GM21619 (cell line): ENCODE measurements around the gene ARHGAP24.
A peak's percentile ranks its signal among the peaks of the same experiment; 100 is the strongest.
"Not testable (repeated sequence)": the region's sequence is repeated elsewhere in the genome, so short reads cannot be mapped to it uniquely, and the experiment has no call there.

Source experiments
- ATAC-seq: cut with Tn5 transposase; IDR thresholded peaks from one replicate; pipeline ENCODE4 v1.9.1; 2021; ENCODE audit not compliant: unreplicated experiment

ARHGAP24 gene

DNA sequence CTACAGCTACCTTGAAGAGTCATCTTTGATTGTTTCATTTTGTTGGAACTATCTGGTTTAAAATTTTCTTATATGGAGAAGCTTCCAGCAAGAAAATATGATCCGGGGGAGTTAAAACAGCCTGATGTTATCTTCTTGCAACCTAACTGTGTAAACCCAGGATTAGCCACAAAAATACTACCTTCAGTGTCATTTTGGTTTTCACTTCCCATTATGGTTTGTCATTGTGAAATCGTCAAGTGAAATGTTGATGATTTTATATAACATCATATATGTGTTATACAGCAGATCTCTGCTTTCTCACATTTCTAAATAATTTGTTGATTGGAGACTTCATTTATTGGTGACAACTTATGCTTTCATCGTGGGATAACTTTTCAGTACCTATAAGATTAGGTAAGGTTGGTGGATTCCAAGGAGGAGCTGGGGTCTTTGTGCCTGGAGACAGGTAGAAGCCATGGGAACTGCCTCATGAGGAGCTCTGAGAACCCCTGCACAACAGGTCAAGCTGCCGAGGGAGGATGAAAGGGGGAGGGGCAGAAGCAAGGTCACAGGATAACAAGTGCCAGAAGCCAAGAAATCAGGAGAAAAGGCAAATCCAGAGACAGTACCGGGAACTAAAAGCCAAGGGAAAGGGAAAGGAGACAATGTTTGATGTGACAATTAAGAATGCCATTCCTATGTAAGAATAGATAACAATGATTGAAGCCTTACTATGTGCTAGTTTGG, 7.2 kb downstream of the ARHGAP24 start:
- no peak for ATAC-seq

DNA sequence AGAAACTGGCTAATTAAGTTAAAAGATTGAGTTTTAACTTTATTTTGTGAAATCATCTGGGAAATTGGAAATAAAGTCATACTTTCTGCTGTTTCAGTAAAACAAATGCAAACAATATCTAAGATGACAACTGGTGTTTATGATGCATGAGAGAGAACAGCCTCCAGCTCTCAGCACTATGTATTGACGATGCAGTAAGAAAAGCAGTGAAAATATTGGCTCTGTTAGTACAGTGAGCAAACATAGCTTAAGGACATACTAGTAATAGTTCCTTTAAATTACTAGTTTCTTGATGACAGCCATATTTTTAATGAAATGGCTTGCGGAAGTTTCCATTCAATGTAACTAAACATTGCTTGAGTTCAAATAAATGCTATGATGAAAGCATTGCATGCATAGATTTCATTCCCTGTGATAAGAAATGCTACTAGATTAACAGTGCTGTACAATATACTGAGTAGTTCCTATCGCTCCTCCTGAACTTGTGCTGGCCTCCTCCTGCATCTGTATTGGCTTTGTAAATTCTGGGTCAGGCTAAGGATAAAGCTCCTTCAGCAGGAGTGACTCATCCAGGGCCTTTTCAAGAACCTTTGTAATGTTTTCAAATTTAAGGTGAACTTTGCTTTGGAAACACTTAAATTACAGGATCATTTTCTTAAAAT, 11.6 kb downstream of the ARHGAP24 start:
- ATAC-seq = no peak

DNA sequence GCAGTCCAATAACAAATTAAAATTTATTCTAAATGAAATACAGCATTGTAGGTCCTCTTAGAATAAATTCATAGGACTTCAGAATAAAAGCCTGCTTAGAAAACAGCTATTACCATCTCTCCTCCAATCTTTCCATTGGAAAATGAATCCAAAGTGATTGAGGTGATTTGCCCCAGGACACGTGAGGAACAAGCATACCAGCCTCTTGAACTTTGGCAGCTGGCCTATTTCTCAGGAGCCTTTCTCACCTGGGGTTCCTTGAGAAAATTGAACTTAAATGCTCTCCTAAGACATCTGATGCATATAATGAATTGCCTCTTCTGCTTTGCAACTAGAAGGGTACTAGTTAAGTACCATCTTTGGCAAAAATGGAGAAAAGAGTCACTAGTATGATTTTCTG, 13.5 kb downstream of the ARHGAP24 start:
- no peak for ATAC-seq

DNA sequence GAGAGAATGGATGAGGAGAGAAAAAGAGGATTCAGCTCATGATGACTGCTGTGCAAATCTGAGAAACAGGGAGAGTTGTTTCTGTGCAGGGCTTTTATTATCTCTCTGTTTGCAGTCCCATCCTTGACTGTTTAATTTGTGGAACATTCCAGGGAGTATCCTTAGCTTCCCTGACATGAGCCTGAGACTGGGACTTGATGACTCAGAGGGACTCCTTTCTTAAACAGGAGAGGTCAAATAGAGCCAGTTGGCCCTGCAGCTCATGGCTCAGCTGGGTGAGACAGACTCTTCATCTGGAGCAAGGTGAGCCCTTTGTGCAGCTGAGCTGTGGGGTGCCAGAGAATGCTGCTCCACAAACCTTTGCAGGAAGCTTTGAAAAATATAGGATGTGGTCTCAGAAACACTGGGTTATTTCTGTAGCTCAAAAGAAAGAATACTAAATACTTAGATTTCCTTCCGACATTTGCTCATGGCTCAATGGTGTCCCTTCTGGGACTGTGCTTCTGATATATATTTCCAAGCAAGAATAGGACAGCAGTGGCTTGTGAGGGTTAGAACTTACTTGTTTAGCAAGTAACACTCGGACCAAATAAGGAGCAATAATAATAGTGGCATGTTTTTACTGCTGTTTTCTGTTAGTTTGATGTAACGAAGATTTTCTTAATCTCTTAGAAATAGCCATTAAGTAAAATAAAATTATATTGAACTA, 14.5 kb downstream of the ARHGAP24 start:
- ATAC-seq = no peak

DNA sequence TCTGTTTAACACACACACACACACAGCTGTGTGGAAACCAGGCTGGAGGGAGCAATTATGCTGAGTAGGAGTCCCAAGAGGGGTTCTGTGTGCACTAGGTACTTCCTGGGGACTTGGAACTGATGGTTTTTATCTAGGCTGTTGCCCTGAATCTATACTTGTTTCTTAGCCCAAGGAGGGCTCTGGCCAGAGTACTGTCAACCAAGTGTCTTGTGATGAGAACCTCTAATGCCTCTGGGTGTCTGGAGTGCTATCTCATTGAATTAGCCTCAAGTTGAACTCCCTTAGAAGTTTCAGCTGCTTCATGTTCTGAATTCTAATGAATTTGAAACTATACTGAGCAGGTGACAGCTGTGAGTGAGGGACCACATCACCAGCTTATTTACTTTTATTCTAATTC, 16.6 kb downstream of the ARHGAP24 start:
- no peak for ATAC-seq

DNA sequence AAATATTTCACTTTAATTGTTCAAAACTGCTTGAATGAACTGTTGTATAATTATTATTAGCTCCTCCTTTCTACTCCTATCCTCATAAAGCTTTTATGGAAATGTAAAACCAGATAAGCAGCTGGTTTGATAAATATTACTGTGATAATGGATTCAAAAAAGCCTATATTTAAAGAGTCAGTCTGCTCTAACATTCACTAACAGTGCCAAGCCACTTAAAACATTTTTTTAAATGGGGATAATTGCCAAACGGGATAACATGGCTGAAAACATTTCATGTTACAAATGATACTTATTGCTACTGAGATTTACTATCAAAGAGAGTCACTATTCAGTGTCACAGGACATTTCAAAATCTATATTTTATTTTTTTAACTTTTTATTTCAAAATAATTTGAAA, 17.4 kb downstream of the ARHGAP24 start:
- no peak for ATAC-seq

DNA sequence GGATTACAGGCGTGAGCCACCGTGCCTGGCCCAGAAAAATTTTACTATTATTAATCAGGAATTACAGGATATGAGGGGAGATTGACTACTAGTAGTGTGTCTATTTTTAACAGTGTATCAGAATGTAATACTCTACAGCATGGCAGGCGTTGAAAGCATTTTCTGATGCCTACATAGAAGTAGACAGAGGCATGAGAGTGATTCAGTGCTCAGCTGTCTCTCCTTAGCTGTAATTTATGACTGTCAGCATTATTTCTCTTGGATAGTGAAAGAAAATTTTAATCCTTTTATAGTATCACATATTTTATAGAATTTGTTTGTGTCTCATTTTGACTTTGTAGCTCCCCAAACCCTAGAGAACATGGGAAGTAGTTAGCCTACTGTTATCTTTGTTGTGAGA, 20.7 kb downstream of the ARHGAP24 start:
- ATAC-seq = no peak

DNA sequence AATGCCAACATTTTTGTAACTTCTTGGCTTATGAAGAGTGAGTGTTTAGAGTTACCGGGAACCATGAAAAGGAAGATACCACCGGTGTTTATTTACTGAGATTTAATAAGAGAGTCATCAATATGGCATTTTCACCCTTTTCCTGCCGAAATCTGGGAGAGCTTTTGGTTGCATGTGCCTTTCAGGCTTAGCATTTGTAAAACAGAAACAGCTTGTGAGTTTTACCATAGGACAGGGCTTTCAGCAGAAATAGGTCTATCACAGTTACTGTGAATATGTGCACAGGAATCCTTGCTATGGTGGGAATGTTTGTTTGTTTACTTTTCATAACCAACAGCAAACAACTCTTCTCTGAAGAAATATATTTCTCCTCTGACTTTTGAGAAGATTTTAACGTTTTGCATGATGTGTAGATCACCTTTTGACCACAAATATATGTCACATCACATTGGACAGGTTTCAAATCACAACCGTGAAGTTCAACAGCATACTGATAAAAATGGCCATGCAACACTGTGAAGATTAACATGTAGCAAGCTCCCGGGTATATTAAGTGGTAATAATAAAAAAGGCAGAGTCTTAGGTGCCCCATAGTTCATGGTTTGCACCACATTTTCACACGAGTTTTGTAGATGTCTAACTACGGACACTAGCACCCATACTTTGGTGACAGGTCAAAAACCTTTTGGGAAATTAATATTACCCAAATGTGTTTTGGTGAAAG, 21.3 kb downstream of the ARHGAP24 start:
- ATAC-seq = no peak

DNA sequence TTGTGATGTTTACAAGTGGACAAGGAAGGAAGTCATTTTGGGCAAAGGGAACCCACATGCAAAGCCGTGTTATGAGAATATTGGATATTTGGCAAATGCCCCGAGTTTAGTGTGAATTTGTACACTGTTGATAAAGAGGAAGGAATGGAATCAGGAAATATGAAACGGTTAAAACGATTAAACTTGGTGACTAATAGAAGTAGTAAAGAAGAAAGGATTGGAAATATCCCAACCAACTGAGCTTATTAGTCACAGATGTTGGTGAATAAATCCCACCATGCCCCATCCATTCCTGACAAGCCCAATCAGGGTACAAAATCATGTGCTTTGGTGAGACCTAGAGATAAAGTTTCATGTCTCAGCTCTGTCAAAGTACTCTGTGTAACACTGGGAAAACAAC, 22.0 kb downstream of the ARHGAP24 start:
- no peak for ATAC-seq

DNA sequence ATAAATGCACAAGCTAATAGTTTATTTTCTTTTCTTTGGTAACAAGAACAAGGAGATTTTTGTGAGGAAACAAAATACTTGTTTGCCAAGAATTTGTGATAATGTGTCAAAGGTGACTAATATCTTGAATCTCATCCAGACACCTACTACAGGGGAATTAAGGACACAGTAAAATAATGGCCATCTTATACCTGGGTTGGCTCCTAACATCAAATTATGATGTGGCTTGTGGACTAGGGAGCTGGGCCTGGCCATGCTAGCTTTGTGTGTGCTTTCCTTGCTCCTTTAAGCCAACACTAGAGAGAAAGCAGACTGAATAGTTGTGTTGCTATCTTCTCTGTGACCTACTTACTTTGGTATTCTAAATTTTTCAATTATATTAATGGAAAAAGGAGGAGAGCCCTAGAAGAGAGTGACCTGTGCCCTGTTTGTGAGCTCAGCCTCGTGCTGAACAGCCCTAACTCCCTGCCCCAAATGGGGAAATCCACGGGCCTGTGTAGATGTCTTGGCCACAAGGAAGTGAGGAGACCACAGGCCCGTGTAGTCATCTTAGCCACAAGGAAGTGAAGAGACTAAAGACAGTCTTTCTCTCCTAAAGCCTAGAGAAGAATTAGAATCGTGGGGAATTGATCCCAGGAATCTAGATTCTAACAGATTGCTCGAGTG, 23.3 kb downstream of the ARHGAP24 start:
- peak; percentile 97 for ATAC-seq

DNA sequence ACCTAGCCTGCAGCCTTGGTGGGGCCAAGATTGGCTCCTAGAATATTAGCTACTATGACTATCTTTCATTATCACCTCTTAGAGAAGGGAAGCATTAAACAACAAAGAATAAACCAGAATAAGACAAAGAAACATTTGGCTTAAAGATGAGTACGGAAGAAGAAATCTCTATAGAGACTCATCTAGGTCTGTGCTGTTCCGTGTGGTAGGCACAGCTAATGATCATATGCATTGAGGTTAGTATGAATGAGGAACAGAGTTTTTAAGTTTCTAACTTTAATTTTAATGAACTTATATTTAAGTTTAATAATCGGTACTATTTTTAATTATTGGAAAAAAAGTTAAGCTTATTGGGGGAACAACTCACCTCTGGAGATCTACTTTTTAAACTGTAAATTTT, 24.6 kb downstream of the ARHGAP24 start:
- no peak for ATAC-seq

DNA sequence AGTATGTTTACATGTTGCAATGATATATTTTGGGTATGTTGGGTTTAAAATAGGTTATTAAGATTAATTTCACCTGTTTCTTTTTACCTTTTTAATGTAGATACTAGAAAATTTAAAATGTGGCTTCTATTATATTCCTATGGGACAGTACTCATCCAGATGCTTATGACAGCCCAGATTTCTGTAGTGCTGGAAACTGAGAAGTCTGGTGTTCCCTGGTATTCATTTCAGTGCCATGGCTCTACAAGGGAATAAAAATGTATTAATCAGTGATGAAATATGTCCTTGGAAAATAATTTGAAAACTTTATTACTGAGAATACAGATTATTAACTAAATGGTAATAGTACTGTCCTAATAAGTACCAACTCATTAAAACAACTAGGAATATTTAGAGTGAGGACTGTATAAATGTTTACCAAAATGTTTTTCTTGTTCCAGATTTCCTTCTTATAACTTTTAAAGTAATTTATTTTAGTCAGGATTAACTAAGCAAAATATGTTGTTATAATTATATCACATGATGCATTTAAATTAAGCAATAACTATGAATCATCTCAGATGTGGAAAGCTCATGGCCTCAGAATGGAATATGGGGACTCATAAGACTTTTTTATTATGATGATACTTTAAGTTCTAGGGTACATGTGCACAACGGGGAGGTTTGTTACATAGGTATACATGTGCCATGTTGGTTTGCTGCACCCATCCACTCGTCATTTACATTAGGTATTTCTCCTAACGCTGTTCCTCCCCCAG, 25.3 kb downstream of the ARHGAP24 start:
- no peak for ATAC-seq

DNA sequence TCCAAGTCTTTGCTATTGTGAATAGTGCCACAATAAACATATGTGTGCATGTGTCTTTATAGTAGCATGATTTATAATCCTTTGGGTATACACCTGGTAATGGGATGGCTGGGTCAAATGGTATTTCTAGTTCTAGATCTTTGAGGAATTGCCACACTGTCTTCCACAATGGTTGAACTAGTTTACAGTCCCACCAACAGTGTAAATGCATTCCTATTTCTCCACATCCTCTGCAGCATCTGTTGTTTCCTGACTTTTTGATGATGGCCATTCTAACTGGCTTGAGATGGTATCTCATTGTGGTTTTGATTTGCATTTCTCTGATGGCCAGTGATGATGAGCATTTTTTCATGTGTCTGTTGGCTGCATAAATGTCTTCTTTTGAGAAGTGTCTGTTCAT, 26.2 kb downstream of the ARHGAP24 start:
- ATAC-seq = not testable (repeated sequence)

DNA sequence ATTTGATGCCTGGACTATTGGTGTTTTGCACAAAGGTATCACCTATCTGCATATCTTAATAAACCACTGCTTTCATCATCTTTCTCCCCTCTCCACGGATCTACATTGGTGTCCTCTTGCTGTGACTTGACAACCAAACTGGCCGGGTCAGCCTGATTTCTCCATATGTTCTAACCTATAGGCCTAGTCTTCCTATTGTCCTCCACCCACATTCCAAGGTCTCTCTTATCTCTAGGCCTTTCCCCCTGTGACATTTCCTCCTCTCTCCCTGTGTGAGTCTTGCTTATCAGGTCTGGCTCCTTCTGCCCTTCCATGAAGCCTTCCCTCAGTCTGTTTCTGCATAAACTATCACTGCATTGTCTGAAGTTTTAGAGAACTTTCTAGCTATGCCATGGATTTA, 33.7 kb downstream of the ARHGAP24 start:
- ATAC-seq = no peak

DNA sequence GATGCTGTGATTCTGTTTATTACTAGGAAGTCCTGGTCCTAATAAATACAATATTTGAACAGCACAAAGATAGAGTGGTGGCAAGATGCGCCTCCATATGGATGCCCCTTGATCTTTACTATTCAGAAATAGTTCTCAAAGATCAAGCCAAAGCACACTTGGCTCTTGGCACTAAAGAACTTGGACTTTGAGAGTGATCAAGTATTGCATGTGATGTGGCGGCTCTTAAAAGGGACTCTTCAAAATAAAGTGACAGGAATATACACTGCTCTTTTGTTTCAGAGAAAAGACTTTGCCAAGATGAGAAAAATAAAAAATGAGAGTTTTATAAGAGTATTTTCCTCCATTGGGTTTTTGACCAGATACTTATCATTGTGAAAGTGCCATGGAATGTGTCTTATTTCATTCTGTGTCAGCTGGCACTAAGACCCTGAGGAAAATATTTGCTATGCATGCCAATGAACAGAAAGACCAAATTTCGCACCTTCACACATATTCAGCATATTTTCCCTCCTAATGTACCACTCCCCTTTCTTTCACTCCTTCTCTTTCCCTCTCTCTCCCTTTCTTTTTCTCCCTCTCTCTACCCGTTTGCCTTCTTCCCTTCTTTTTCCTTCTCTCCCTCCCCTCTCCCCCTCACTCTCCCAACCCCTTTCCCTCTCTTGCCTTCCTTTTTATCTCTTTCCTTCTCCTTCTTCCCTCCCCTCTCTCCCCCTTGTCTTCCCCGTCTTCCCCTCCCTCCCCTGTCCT, 35.1 kb downstream of the ARHGAP24 start:
- no peak for ATAC-seq

DNA sequence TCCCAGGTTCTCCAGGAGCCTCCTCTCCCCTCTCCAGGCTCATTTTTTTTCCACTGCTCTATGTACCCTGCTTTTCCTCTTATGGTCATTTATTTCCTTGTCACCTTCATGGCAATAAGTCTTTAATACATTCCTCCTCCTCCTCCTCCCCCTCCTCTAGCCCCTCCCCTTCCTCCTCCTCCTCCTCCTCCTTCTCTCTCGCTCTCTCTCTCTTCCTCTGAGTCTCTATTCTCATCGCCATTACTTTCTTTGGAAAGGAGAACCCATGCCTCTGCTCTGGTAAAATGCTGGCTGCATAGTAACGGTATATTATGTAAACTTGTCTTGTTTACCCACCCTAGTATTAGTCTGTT, 35.7 kb downstream of the ARHGAP24 start:
- ATAC-seq = no peak

DNA sequence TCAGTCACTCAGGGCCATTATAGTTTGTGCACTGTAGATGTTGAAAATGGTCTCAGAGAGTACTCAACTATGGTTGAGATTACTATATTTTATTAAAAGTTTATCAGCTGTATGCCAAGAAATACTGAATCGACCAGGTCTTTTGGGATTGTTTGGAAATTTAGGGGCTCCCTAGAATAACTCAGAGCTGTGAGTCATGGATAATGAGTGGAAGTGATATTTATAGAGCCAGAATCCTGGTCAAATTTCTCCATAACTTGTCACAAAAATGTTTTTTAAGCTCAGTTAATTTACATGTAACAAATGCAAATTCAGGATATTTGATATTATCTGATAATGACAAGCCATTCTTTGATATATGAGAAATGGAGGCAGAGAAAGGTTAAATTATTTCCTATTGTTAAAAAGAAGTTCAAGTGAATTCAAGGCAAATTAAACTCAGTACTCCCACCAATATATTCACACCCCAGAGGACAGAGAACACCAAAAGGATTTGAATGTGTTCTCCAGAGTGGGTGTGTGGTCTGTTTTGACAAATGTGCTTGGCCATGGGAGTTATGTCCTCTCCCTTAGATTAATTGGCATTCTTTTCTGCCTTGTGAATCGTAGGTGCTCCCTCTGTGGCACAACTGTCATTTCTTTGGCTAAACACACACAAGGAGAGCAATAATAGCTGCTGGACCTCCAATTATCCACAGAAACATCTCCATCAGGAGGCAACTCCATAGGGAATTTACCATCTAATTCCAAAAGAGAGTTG, 37.7 kb downstream of the ARHGAP24 start:
- ATAC-seq = no peak

DNA sequence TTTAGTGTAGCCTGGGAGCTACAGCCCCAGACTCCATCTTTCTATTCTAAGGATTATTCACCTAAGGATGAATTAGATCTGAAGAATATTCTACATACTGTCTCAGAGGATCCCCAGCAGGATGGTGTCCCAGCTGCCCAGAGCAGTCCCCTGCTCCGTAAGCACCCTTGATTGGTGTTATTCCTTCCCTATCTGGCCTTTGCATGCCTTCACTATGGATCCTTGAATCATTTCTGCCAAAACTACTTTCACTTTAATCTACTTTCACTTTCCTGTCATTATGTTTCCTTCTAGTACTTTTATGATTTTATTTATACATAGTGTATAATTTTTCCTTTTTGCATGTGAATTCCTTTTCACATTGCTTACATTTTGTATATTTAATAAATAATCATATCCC, 39.2 kb downstream of the ARHGAP24 start:
- ATAC-seq = no peak

DNA sequence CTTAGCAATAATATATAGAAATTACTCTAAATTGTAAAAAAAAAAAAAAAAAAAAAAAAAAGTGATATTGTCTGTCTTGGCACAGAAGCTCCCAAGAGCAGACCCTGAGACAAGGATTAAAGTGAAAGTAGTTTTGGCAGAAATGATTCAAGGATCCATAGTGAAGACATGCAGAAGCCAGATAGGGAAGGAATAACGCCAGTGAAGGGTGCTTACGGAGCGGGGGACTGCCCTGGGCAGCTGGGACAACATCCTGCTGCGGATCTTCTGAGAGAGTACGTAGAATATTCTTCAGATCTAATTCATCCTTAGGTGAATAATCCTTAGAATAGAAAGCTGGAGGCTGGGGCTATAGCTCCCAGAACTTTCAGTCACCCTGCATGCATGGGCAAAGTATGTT, 39.8 kb downstream of the ARHGAP24 start:
- no peak for ATAC-seq
